Measurements from ENCODE around the gene KCNH4.

Gene KCNH4

DNA sequence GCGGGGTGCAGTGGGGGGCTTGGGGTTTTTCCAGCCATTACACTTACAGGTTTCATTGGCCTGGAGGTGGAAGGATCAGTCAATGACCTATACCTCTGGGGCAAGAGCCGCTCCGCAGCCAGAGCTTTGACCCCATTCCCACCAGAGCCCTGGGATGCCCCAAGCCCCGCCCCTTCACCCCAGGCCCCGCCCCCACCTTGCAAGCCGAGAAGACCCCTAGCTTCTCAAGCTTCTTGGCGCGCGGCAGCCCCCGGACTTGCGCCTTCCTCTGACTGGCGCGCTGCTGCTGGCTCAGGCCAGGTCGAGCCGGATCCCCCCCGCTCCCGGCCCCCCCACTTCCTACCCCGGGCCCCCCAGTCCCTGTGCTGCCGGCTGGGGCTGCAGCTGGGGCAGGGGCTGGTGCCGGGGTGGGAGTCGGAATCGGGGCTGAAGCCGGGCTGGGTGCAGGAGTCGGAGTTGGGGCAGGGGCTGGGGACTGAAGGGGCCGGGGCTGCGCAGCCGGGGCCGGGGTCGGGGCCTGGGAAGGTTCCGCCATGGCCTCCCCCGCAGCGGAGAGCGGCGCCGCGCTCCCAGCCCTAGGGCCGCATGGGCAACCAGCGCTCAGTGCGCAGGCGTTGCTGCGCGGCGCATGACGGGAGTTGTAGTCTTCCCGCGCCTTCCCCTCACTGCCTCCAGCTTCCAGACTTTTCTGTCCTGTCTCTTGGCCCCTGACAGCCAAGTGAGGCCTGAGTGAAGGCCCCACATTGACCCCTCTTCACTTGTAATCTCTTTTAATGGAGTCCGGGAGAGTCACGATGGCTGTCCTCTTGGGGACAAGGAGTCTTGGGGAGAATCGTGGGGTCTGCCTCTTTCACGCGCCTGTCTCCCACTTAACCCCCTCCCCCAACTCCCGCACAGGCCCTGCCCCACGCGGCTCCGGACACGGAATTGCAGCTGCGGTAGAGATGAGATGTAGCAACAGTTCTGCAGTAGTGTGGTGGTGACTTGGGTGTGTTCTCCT is 59.9 kb downstream of the KCNH4 start, which contains the start of gene KAT2A (continued):
- TF ChIP-seq SP3 (tag by site-specific recombination; IDR thresholded peaks at IDR 0.05) (peak; percentile 42), GLIS2 (tag by site-specific recombination; IDR thresholded peaks at IDR 0.05) (peak; percentile 55; the same call in 1 of the 2 replicates), REST (tag by site-specific recombination; IDR thresholded peaks at IDR 0.05) (no peak), ZNF830 (tag by site-specific recombination; IDR thresholded peaks at IDR 0.05; ENCODE audit: low read depth) (no peak), ZNF433 (tag by site-specific recombination; IDR thresholded peaks at IDR 0.05; ENCODE audit: low read depth) (no peak), ZBTB20 (tag by site-specific recombination; IDR thresholded peaks at IDR 0.05) (peak; percentile 3; the same call in 1 of the 2 replicates), ZNF416 (tag by site-specific recombination; IDR thresholded peaks at IDR 0.05) (no peak), EGR2 (tag by site-specific recombination; IDR thresholded peaks at IDR 0.05; ENCODE audit: low read depth) (0 out of 2 replicates have a peak, but pooled peaks have one; percentile 10), ZNF76 (tag by site-specific recombination; IDR thresholded peaks at IDR 0.05; ENCODE audit: borderline replicate concordance, low read depth) (peak; percentile 95), PRDM4 (tag by site-specific recombination; IDR thresholded peaks at IDR 0.05) (no peak), ZNF704 (tag by site-specific recombination; IDR thresholded peaks at IDR 0.05) (no peak), ZFHX2 (tag by site-specific recombination; conservative IDR thresholded peaks at IDR 0.05) (peak; percentile 40; the same call in 1 of the 2 replicates), HIC1 (tag by site-specific recombination; IDR thresholded peaks at IDR 0.05) (no peak), ZNF843 (tag by site-specific recombination; IDR thresholded peaks at IDR 0.05) (no peak), YY1 (tag by site-specific recombination; IDR thresholded peaks at IDR 0.05) (peak; percentile 64; the same call in 1 of the 2 replicates), YY2 (tag by site-specific recombination; IDR thresholded peaks at IDR 0.05) (peak; percentile 65), ZNF211 (tag by site-specific recombination; IDR thresholded peaks at IDR 0.05; ENCODE audit: low read depth) (no peak), RBAK (tag by site-specific recombination; IDR thresholded peaks at IDR 0.05) (no peak), ZNF580 (tag by site-specific recombination; IDR thresholded peaks at IDR 0.05) (no peak), ZNF610 (tag by site-specific recombination; IDR thresholded peaks at IDR 0.05; ENCODE audit: borderline replicate concordance) (no peak; the same call in 1 of the 2 replicates), ZFP37 (tag by site-specific recombination; IDR thresholded peaks at IDR 0.05) (no peak), ZFP3 (tag by site-specific recombination; IDR thresholded peaks at IDR 0.05; ENCODE audit: low read depth) (no peak), MZF1 (tag by site-specific recombination; IDR thresholded peaks at IDR 0.05; ENCODE audit: borderline replicate concordance) (no peak)
- TF ChIP-seq, protein P1, sequence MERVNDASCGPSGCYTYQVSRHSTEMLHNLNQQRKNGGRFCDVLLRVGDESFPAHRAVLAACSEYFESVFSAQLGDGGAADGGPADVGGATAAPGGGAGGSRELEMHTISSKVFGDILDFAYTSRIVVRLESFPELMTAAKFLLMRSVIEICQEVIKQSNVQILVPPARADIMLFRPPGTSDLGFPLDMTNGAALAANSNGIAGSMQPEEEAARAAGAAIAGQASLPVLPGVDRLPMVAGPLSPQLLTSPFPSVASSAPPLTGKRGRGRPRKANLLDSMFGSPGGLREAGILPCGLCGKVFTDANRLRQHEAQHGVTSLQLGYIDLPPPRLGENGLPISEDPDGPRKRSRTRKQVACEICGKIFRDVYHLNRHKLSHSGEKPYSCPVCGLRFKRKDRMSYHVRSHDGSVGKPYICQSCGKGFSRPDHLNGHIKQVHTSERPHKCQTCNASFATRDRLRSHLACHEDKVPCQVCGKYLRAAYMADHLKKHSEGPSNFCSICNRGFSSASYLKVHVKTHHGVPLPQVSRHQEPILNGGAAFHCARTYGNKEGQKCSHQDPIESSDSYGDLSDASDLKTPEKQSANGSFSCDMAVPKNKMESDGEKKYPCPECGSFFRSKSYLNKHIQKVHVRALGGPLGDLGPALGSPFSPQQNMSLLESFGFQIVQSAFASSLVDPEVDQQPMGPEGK (tag by site-specific recombination; IDR thresholded peaks at IDR 0.05) = peak; percentile 25; the same call in 1 of the 2 replicates
- TF ChIP-seq, protein P2, sequence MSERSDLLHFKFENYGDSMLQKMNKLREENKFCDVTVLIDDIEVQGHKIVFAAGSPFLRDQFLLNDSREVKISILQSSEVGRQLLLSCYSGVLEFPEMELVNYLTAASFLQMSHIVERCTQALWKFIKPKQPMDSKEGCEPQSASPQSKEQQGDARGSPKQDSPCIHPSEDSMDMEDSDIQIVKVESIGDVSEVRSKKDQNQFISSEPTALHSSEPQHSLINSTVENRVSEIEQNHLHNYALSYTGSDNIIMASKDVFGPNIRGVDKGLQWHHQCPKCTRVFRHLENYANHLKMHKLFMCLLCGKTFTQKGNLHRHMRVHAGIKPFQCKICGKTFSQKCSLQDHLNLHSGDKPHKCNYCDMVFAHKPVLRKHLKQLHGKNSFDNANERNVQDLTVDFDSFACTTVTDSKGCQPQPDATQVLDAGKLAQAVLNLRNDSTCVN (tag by site-specific recombination; optimal IDR thresholded peaks at IDR 0.05) = peak; percentile 61
